Measurements from ENCODE around the gene RREB1. TPM values are rescaled to one million over a fixed set of nuclear protein-coding genes. Genes with fewer than 3 reads are reported as not detected.

The RREB1 gene
- total RNA-seq, 1 experiment from 2014 or later, result 35.8 TPM

GRCh38 chr6:7245668-7246393 is 138.1 kb downstream of the RREB1 start:
- Histone ChIP-seq H3K4ac (ENCODE audit: low read depth, low read length) (no peak overlapping the region), H3K23ac (ENCODE audit: insufficient read length, low read depth, low read length) (no peak overlapping the region), H4K5ac (ENCODE audit: insufficient read length, low read depth, low read length) (no peak overlapping the region), H3K18ac (ENCODE audit: insufficient read length, low read depth, low read length) (no peak overlapping the region), H3K23me2 (ENCODE audit: insufficient read length, low read depth, low read length, poor library complexity, severe bottlenecking) (no peaks in the 10 kb centered on the region), H3K79me2 (ENCODE audit: insufficient read depth, low read length) (no peaks in the 10 kb centered on the region), H2BK20ac (ENCODE audit: low read depth, low read length, poor library complexity, severe bottlenecking) (no peak overlapping the region), H2BK12ac (ENCODE audit: insufficient read length, low read depth, low read length) (no peak overlapping the region), H4K20me1 (ENCODE audit: control insufficient read depth, insufficient read depth, insufficient read length) (no peaks in the 10 kb centered on the region), H3K14ac (ENCODE audit: insufficient read depth, low read length) (no peak overlapping the region), H3K79me1 (ENCODE audit: insufficient read depth, low read depth, low read length, poor library complexity, severe bottlenecking) (no peaks in the 10 kb centered on the region), H3K9me3 (ENCODE audit: control insufficient read depth, low read depth, low read length) (no peaks in the 10 kb centered on the region), H3K27me3 (ENCODE audit: insufficient read depth, low read length) (no peaks in the 10 kb centered on the region), H3K4me2 (ENCODE audit: insufficient read depth, insufficient read length, low read length) (no peak overlapping the region), H4K91ac (ENCODE audit: insufficient read length, low read depth, low read length) (no peak overlapping the region), H2AFZ (ENCODE audit: low read length) (no peak overlapping the region), H3K27ac (ENCODE audit: insufficient read length, low read depth, low read length) (no peak overlapping the region), H3K56ac (ENCODE audit: insufficient read length, low read depth, low read length) (no peak overlapping the region), H3T11ph (ENCODE audit: low read length) (no peak overlapping the region), H2BK15ac (ENCODE audit: low read depth, low read length) (no peak overlapping the region), H4K8ac (replicated peaks; ENCODE audit: insufficient read length, low read depth, low read length) (no peak overlapping the region), H2BK5ac (ENCODE audit: insufficient read length, low read length) (no peak overlapping the region), H2AK5ac (ENCODE audit: insufficient read length, low read length) (no peak overlapping the region), H2BK120ac (ENCODE audit: low read depth, low read length, poor library complexity, severe bottlenecking) (no peak overlapping the region), H3K4me1 (ENCODE audit: insufficient read depth, low read length) (peaks cover 15% of the 10 kb centered on the region), H3K9ac (ENCODE audit: extremely low read depth, insufficient read length, low read length) (no peak overlapping the region)
- TF ChIP-seq, protein P1, sequence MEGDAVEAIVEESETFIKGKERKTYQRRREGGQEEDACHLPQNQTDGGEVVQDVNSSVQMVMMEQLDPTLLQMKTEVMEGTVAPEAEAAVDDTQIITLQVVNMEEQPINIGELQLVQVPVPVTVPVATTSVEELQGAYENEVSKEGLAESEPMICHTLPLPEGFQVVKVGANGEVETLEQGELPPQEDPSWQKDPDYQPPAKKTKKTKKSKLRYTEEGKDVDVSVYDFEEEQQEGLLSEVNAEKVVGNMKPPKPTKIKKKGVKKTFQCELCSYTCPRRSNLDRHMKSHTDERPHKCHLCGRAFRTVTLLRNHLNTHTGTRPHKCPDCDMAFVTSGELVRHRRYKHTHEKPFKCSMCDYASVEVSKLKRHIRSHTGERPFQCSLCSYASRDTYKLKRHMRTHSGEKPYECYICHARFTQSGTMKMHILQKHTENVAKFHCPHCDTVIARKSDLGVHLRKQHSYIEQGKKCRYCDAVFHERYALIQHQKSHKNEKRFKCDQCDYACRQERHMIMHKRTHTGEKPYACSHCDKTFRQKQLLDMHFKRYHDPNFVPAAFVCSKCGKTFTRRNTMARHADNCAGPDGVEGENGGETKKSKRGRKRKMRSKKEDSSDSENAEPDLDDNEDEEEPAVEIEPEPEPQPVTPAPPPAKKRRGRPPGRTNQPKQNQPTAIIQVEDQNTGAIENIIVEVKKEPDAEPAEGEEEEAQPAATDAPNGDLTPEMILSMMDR (conservative IDR thresholded peaks at IDR 0.05), result no peak
- H3K4me3 Mint-ChIP-seq, result no peak overlapping the region
- no peak overlapping the region; a peak in 1 of 7 replicates for H3K27ac Mint-ChIP-seq
- no peaks in the 10 kb centered on the region; a peak in 1 of 5 replicates for H3K9me3 Mint-ChIP-seq
- H3K36me3 Mint-ChIP-seq (ENCODE audit: insufficient read depth in 1 of 3, low read depth in 3 of 3), result peaks cover 8 to 19% (median 16%) of the 10 kb centered on the region in 3 experiments; a peak in 6 of 7 replicates
- peaks cover 26 to 27% of the 10 kb centered on the region in 2 experiments for H3K4me1 Mint-ChIP-seq
- H3K27me3 Mint-ChIP-seq (ENCODE audit: low read depth), result no peaks in the 10 kb centered on the region
- WGBS (ENCODE audit: extremely low coverage, insufficient read length, low lambda C conversion rate), result no CpG with 5 or more reads among the region's 15 CpGs
- DNase-seq, result no peak

Measured in H9 (cell line).